Measurements from ENCODE around the gene C1RL. TPM values are rescaled to one million over a fixed set of nuclear protein-coding genes. Genes with fewer than 3 reads are reported as not detected.

The C1RL gene
- total RNA-seq, 4 donors from 2014 or later: 85.9 to 126 (median 107) TPM

GRCh38 chr12:7114851-7115250, 5.8 kb upstream of the C1RL start:
- TF ChIP-seq, protein P1, sequence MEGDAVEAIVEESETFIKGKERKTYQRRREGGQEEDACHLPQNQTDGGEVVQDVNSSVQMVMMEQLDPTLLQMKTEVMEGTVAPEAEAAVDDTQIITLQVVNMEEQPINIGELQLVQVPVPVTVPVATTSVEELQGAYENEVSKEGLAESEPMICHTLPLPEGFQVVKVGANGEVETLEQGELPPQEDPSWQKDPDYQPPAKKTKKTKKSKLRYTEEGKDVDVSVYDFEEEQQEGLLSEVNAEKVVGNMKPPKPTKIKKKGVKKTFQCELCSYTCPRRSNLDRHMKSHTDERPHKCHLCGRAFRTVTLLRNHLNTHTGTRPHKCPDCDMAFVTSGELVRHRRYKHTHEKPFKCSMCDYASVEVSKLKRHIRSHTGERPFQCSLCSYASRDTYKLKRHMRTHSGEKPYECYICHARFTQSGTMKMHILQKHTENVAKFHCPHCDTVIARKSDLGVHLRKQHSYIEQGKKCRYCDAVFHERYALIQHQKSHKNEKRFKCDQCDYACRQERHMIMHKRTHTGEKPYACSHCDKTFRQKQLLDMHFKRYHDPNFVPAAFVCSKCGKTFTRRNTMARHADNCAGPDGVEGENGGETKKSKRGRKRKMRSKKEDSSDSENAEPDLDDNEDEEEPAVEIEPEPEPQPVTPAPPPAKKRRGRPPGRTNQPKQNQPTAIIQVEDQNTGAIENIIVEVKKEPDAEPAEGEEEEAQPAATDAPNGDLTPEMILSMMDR (IDR thresholded peaks at IDR 0.05): no peak
- ATAC-seq (ENCODE audit: low FRiP score): no peak
- DNase-seq (ENCODE audit: low spot score): no peak

GRCh38 chr12:7114008-7114407, 5.0 kb upstream of the C1RL start:
- ATAC-seq (ENCODE audit: low FRiP score) (no peak), DNase-seq (ENCODE audit: low spot score) (no peak)
- TF ChIP-seq, protein P1 (IDR thresholded peaks at IDR 0.05): no peak

GRCh38 chr12:7113389-7113871, 4.4 kb upstream of the C1RL start:
- TF ChIP-seq, protein P1 (IDR thresholded peaks at IDR 0.05): peak in 1 of 3 donors; percentile 42
- DNase-seq (ENCODE audit: low spot score) (no peak), ATAC-seq (ENCODE audit: low FRiP score) (peak; percentile 33)

DNA sequence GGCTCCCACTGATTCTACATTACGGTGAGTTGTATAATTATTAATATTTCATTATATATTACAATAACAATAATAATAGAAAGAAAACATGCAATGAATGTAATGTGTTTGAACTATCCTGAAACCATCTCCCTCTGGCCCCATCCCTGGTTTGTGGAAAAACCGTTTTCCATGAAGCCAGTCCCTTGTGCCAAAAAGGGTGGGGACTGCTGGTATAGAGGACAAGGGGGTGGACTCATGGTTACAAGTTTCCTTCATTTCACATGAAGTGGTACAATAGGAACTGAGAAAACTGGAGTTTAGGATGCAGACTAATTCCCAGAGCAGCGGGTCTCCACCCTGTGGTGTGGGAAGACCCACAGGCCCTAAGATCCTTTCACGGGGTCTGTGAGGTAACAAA, 3.0 kb upstream of the C1RL start:
- DNase-seq (ENCODE audit: low spot score) (no peak), ATAC-seq (ENCODE audit: low FRiP score) (no peak)
- TF ChIP-seq, protein P1 (IDR thresholded peaks at IDR 0.05): no peak

- no peak for DNase-seq (ENCODE audit: low spot score)
- no peak for ATAC-seq (ENCODE audit: low FRiP score)
- TF ChIP-seq, protein P1 (IDR thresholded peaks at IDR 0.05): no peak
These were observed 1.6 kb upstream of the C1RL start for GRCh38 chr12:7110661-7111060.

GRCh38 chr12:7109572-7109920, 532 bp upstream of the C1RL start:
- TF ChIP-seq, protein P1 (IDR thresholded peaks at IDR 0.05): no peak
- DNase-seq (ENCODE audit: low spot score) (no peak), ATAC-seq (ENCODE audit: low FRiP score) (no peak)

- DNase-seq (ENCODE audit: low spot score): no peak
- TF ChIP-seq, protein P1 (IDR thresholded peaks at IDR 0.05): no peak
- ATAC-seq (ENCODE audit: low FRiP score): peak; percentile 81
These were observed 815 bp downstream of the C1RL start for GRCh38 chr12:7108003-7108795.
